HFFc6 (cell line): ENCODE measurements around the gene LPGAT1. TPM values are rescaled to one million over a fixed set of nuclear protein-coding genes. Genes with fewer than 3 reads are reported as not detected.

ENCODE experiments used
- DNase-seq: peaks from one replicate; pipeline ENCODE4 v3.0.0-alpha.2; 2018
- H3K27ac Mint-ChIP-seq: 2 replicates; pipeline ENCODE4 v1.8.0; 2020; ENCODE audit warnings: mild to moderate bottlenecking, mixed read lengths
- H3K27me3 Mint-ChIP-seq: 2 replicates; pipeline ENCODE4 v1.8.0; 2021; ENCODE audit warnings: mild to moderate bottlenecking, moderate library complexity, mixed read lengths; ENCODE audit not compliant: insufficient read depth
- H3K36me3 Mint-ChIP-seq: 2 replicates; pipeline ENCODE4 v1.8.0; 2021; ENCODE audit warnings: low read depth, mixed read lengths
- H3K4me1 Mint-ChIP-seq: 2 replicates; pipeline ENCODE4 v1.8.0; 2020; ENCODE audit warnings: low read depth, mixed read lengths
- H3K4me3 Mint-ChIP-seq: 2 replicates; pipeline ENCODE4 v1.8.0; 2020; ENCODE audit warnings: mild to moderate bottlenecking, moderate library complexity, mixed read lengths
- H3K9me3 Mint-ChIP-seq: 2 replicates; pipeline ENCODE4 v1.8.0; 2020; ENCODE audit warnings: mild to moderate bottlenecking, mixed read lengths
- CTCF ChIP-seq: fragments of 200-600 bp; sonication (generic); IDR thresholded peaks from 2 replicates; pipeline ENCODE4 v1.5.0; 2021; ENCODE audit warnings: antibody characterized with exemption, mild to moderate bottlenecking
- total RNA-seq, 6 experiments: library from RNA; stranded (reverse); fragmentation: NEBNext Ultra II Directional; extraction: Animal tissue kit (Norgen Biotek cat#: 25700); gene quantifications; 2 replicates in 1 of 6; 3 replicates in 5 of 6; pipeline ENCODE4 v1.2.3, GENCODE V29; 2021

The LPGAT1 gene
- total RNA-seq, 6 experiments from 2014 or later, result 36.4 to 50.4 (median 44.9) TPM

DNA sequence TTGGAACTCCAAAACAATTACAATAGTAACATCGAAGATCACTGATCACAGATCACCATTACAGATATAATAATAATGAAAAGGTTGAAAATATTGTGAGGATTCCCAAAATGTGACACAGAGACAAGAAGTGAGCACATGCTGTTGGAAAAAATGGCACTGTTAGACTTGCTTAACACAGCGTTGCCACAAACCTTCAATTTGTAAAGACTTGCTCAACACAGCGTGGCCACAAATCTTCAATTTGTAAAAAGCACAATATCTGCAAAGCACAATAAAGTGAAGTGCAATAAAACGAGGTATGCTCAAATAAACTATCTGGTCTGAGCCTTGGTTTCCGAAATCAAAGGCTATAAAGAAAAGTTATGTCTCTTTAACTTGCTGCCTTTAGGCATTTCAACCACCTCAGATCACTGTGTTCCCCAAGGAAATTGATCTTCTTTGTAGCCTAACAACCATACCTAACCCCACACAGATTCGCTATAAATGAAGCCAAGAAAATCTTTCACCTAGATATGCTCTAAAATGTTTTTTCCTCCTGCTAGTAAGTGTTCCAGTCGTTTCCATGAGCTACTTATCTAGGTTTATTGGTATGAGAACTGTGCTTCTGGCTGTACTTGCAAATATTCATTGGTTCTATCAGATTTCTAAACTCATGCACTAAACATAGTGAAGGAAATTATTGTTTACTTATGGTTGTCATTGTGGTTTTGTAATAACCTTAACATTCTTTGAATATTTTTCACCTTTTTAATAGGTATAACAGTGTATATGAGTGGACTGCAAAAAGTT lies 13.1 kb upstream of the LPGAT1 start:
- no peak for DNase-seq
- Mint-ChIP-seq H3K36me3 (no peaks in the 10 kb centered on the region), H3K9me3 (no peaks in the 10 kb centered on the region), H3K27me3 (peaks cover 6% of the 10 kb centered on the region), H3K4me1 (peaks cover 15% of the 10 kb centered on the region; the same call in 1 of the 2 replicates), H3K4me3 (peak overlapping the region; percentile 67; the same call in 1 of the 2 replicates), H3K27ac (no peak overlapping the region; the same call in 1 of the 2 replicates)
- TF ChIP-seq CTCF, result no peak

DNA sequence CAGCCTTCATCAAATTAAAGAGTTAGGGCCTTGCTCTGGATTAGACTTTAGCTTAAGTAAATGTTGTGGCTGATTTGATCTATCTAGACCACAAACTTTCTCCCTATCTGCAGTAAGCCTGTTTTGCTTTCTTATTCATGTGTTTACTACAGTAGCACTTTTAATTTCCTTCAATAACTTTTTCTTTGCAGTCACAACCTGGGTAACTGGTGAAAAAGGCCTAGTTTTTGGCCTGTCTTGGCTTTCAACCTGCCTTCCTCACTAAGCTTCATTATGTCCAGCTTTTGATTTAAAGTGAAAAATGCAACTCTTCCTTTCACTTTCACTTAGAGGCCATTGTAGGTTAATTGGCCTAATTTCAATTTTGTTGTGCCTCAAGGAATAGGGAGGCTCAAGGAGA lies 12.5 kb upstream of the LPGAT1 start:
- peak overlapping the region; percentile 67; the same call in 1 of the 2 replicates for H3K4me3 Mint-ChIP-seq

DNA sequence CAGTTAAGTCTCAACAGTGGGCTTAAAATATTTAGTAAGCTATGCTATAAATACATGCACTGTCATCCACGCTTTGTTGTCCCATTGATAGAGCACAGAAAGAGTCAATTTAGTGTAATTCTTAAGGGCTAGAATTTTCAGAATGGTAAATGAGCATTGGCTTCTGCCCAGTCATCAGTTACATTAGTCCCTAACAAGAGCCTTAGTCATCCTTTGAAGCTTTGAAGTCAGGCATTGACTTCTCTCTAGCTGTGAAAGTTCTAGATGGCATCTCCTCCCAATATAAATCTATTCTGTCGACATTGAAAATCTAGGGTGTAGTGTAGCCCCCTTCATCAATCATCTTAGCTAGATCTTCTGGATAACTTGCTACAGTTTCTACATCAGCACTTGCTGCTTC lies 12.0 kb upstream of the LPGAT1 start:
- no peak for DNase-seq
- no peak overlapping the region for H3K27ac Mint-ChIP-seq
- TF ChIP-seq CTCF, result no peak
- peaks cover 15% of the 10 kb centered on the region; the same call in 1 of the 2 replicates for H3K4me1 Mint-ChIP-seq
- no peak overlapping the region; the same call in 1 of the 2 replicates for H3K4me3 Mint-ChIP-seq
- no peaks in the 10 kb centered on the region for H3K9me3 Mint-ChIP-seq
- peaks cover 6% of the 10 kb centered on the region; the same call in 1 of the 2 replicates for H3K27me3 Mint-ChIP-seq
- H3K36me3 Mint-ChIP-seq, result no peaks in the 10 kb centered on the region

More for the DNA sequence above, 12.5 kb upstream of the LPGAT1 start:
- TF ChIP-seq CTCF, result no peak
- Mint-ChIP-seq H3K36me3 (no peaks in the 10 kb centered on the region), H3K27ac (no peak overlapping the region; the same call in 1 of the 2 replicates), H3K4me1 (peaks cover 15% of the 10 kb centered on the region; the same call in 1 of the 2 replicates), H3K9me3 (no peaks in the 10 kb centered on the region), H3K27me3 (peaks cover 6% of the 10 kb centered on the region)
- DNase-seq, result no peak

- DNase-seq, result no peak
- H3K27ac Mint-ChIP-seq, result no peak overlapping the region
- TF ChIP-seq CTCF, result no peak
- no peaks in the 10 kb centered on the region for H3K9me3 Mint-ChIP-seq
- H3K4me3 Mint-ChIP-seq, result no peak overlapping the region
- H3K4me1 Mint-ChIP-seq, result peaks cover 15% of the 10 kb centered on the region; the same call in 1 of the 2 replicates
- no peaks in the 10 kb centered on the region for H3K36me3 Mint-ChIP-seq
- H3K27me3 Mint-ChIP-seq, result peaks cover 8% of the 10 kb centered on the region; the same call in 1 of the 2 replicates
Observed at GRCh38 chr1:211839106-211839505, 8.5 kb upstream of the LPGAT1 start.

DNA sequence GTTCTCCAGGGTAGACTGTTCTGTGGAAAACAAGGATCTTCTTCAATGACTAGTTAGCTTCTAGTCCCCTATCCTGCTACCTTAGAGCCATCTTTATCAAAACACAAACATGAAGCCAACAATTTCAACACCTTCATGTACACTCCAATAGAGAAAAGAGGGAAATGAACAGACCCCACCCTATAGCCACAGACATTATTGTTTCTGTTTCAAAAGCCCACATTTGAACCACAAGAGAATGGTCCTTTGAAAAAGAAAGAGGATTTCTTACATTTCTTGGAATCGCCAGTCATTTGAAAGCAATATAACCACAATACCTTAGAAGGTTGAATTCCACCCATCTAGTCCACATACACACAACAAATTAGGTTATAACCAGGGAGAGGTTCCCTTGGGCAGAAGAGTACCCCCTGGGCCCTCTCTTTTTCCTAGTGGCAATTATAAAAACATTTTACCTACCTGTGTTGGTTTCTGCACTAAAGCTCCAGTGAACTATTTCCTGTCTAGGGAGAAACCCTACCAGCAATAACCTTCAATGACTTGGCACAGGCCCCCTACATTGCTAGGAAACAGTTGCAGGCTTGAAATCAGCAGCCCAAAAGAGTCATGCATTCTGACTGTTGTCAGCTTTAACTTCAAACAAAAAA lies 2.7 kb upstream of the LPGAT1 start:
- DNase-seq, result no peak
- Mint-ChIP-seq H3K9me3 (no peaks in the 10 kb centered on the region), H3K27ac (no peak overlapping the region), H3K36me3 (peaks cover 7% of the 10 kb centered on the region; the same call in 1 of the 2 replicates), H3K4me1 (peaks cover 22% of the 10 kb centered on the region), H3K27me3 (peaks cover 3% of the 10 kb centered on the region; the same call in 1 of the 2 replicates), H3K4me3 (no peak overlapping the region)
- no peak for TF ChIP-seq CTCF
